ENCODE data around the gene GNA15.

The GNA15 gene

DNA sequence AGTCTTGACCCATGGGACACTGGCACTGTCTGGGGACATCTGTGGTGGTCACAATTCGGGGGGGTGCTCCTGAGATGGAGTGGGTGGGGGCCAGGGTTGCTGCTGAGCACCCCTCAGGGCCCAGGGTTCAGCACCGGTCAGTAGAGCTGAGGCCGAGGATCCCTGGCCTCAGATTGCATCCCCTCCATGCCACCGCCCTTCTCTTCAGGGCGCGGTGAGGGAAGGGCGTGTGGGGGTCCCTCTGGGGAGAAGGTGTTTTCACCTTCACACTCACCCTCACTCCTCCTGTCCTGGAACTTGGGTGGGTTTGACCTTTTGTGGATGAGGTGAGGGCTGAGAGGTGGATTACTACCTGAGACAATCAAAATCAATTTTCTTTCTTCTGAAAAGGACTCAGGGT lies 28.2 kb upstream of the GNA15 start:
- Histone ChIP-seq H3K4me3 (ENCODE audit: low read depth, low read length) (no peak overlapping the region), H3K4me1 (ENCODE audit: control insufficient read depth, insufficient read depth, low read length) (no peaks in the 10 kb centered on the region), H3K9me3 (ENCODE audit: control insufficient read depth, insufficient read depth, low read depth, low read length) (no peaks in the 10 kb centered on the region), H3K27ac (ENCODE audit: extremely low read depth, low read depth, low read length) (no peak overlapping the region), H3K36me3 (ENCODE audit: control insufficient read depth in 2 of 2, insufficient read depth in 1 of 2, low read length in 2 of 2) (peaks cover 0 to 4% of the 10 kb centered on the region in 2 experiments; a peak in 2 of 3 replicates)
- POLR2A ChIA-PET: interaction anchor here (0.6 kb wide), 1 partner anchor 144 kb away, joined by 5 read pairs; no protein-coding TSS in a partner anchor
- CTCF ChIA-PET: interaction anchor here (0.6 to 5.8 kb wide), 17 partner anchors 10 to 154 kb away, joined by 3 to 39 read pairs (median 5); no protein-coding TSS in a partner anchor
- TF ChIP-seq, protein P1, sequence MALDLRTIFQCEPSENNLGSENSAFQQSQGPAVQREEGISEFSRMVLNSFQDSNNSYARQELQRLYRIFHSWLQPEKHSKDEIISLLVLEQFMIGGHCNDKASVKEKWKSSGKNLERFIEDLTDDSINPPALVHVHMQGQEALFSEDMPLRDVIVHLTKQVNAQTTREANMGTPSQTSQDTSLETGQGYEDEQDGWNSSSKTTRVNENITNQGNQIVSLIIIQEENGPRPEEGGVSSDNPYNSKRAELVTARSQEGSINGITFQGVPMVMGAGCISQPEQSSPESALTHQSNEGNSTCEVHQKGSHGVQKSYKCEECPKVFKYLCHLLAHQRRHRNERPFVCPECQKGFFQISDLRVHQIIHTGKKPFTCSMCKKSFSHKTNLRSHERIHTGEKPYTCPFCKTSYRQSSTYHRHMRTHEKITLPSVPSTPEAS (tag by site-specific recombination; IDR thresholded peaks at IDR 0.05): 0 out of 2 replicates have a peak, but pooled peaks have one; percentile 3
- no peak for TF ChIP-seq ZNF2 (tag by site-specific recombination; IDR thresholded peaks at IDR 0.05)

GRCh38 chr19:3108775-3109174 lies 27.1 kb upstream of the GNA15 start:
- H3K4me3 ChIP-seq (ENCODE audit: low read depth, low read length): no peak overlapping the region
- no peak overlapping the region for H3K27ac ChIP-seq (ENCODE audit: extremely low read depth, low read depth, low read length)
- CTCF ChIA-PET: interaction anchor here (0.6 to 5.8 kb wide), 20 partner anchors 9 to 155 kb away, joined by 3 to 39 read pairs (median 5); no protein-coding TSS in a partner anchor
- TF ChIP-seq ZNF654 (tag by site-specific recombination; IDR thresholded peaks at IDR 0.05; ENCODE audit: low read depth) (peak; percentile 30), MZF1 (tag by site-specific recombination; IDR thresholded peaks at IDR 0.05; ENCODE audit: borderline replicate concordance) (0 out of 2 replicates have a peak, but pooled peaks have one; percentile 57), ZNF664 (tag by site-specific recombination; IDR thresholded peaks at IDR 0.05) (no peak), ZEB2 (tag by site-specific recombination; IDR thresholded peaks at IDR 0.05) (no peak), ZSCAN30 (tag by site-specific recombination; IDR thresholded peaks at IDR 0.05) (0 out of 2 replicates have a peak, but pooled peaks have one; percentile 24), MYNN (tag by site-specific recombination; IDR thresholded peaks at IDR 0.05; ENCODE audit: borderline replicate concordance) (no peak), ZNF600 (tag by site-specific recombination; IDR thresholded peaks at IDR 0.05) (peak; percentile 53; the same call in 1 of the 2 replicates), ZNF335 (tag by site-specific recombination; conservative IDR thresholded peaks at IDR 0.05) (peak; percentile 48), ZNF610 (tag by site-specific recombination; IDR thresholded peaks at IDR 0.05; ENCODE audit: borderline replicate concordance) (0 out of 2 replicates have a peak, but pooled peaks have one; percentile 34), ZIC2 (tag by site-specific recombination; IDR thresholded peaks at IDR 0.05) (no peak), CTCF (tag by site-specific recombination; IDR thresholded peaks at IDR 0.05) (peak; percentile 78)
- H3K36me3 ChIP-seq (ENCODE audit: control insufficient read depth in 2 of 2, insufficient read depth in 1 of 2, low read length in 2 of 2): peaks cover 0 to 9% of the 10 kb centered on the region in 2 experiments; a peak in 2 of 3 replicates
- POLR2A ChIA-PET: interaction anchor here (0.5 to 0.9 kb wide), 3 partner anchors 13 to 158 kb away, joined by 3 to 4 read pairs (median 3); no protein-coding TSS in a partner anchor
- H3K9me3 ChIP-seq (ENCODE audit: control insufficient read depth, insufficient read depth, low read depth, low read length): no peaks in the 10 kb centered on the region
- H3K4me1 ChIP-seq (ENCODE audit: control insufficient read depth, insufficient read depth, low read length): no peaks in the 10 kb centered on the region

- Histone ChIP-seq H3K9me3 (ENCODE audit: control insufficient read depth, insufficient read depth, low read depth, low read length) (no peaks in the 10 kb centered on the region), H3K27ac (ENCODE audit: extremely low read depth, low read depth, low read length) (no peak overlapping the region), H3K36me3 (ENCODE audit: control insufficient read depth in 2 of 2, insufficient read depth in 1 of 2, low read length in 2 of 2) (peaks cover 0 to 13% of the 10 kb centered on the region in 2 experiments; a peak in 2 of 3 replicates), H3K4me1 (ENCODE audit: control insufficient read depth, insufficient read depth, low read length) (no peaks in the 10 kb centered on the region), H3K4me3 (ENCODE audit: low read depth, low read length) (no peak overlapping the region)
- TF ChIP-seq, protein P2, sequence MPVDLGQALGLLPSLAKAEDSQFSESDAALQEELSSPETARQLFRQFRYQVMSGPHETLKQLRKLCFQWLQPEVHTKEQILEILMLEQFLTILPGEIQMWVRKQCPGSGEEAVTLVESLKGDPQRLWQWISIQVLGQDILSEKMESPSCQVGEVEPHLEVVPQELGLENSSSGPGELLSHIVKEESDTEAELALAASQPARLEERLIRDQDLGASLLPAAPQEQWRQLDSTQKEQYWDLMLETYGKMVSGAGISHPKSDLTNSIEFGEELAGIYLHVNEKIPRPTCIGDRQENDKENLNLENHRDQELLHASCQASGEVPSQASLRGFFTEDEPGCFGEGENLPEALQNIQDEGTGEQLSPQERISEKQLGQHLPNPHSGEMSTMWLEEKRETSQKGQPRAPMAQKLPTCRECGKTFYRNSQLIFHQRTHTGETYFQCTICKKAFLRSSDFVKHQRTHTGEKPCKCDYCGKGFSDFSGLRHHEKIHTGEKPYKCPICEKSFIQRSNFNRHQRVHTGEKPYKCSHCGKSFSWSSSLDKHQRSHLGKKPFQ (tag by site-specific recombination; IDR thresholded peaks at IDR 0.05): no peak
- ChIA-PET CTCF (interaction anchor here (0.6 to 5.8 kb wide), 5 partner anchors 9 to 377 kb away, joined by 3 to 39 read pairs (median 5); no protein-coding TSS in a partner anchor), POLR2A (no interaction called here)
Observed at GRCh38 chr19:3109491-3109890, 26.3 kb upstream of the GNA15 start.
